Left forelimb (tissue), 1 donor: ENCODE results near the gene CD248.

ENCODE experiments used
- DNase-seq: peaks from one replicate; pipeline ENCODE4 v3.0.0-alpha.2; 2018; ENCODE audit warnings: low spot score

The CD248 gene

GRCh38 chr11:66341502-66342126, 24.8 kb upstream of the CD248 start:
- no peak for DNase-seq

DNA sequence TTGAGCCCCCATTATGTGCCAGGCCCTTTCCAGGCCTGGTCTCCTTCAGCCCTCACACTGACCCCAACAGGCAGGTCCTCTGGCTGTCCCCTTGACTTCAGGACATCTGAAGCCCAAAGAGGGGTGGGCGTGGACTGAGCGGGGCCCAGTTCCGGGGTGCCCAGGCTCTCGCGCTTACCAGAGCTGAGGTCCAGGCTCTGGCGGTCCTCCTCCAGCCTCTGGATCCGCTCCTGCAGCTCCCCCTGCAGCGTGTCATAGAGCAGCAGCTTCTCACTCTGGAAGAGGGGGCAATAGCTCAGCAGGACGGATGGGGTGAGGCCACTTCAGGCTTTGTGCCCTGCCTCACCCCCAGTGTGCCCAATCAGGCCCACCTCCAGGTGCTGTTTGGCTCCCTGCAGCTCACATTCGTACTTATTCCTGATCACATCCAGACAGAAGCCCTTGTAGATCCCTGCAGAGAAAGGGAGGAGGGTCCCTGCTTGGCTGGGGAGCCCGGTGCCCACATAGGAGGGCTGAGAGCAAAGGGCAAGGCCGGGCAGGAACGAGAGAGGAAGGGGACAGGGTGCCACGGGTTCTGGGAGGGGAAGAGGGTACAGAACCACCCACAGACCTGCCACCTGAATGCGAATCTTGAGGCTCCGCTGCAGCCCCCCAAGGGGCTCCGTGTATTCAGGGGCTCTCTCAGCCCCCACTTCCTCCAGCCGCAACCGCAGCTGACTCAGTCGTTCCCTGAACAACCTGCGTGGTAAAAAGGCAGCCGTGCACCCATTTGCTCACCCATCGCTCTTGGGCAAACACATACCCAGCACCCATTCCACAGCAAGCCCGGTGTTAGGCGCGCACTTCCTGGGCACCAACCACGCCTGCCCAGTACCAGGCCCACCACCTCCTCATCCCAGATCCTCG, 24.0 kb upstream of the CD248 start:
- no peak for DNase-seq

DNA sequence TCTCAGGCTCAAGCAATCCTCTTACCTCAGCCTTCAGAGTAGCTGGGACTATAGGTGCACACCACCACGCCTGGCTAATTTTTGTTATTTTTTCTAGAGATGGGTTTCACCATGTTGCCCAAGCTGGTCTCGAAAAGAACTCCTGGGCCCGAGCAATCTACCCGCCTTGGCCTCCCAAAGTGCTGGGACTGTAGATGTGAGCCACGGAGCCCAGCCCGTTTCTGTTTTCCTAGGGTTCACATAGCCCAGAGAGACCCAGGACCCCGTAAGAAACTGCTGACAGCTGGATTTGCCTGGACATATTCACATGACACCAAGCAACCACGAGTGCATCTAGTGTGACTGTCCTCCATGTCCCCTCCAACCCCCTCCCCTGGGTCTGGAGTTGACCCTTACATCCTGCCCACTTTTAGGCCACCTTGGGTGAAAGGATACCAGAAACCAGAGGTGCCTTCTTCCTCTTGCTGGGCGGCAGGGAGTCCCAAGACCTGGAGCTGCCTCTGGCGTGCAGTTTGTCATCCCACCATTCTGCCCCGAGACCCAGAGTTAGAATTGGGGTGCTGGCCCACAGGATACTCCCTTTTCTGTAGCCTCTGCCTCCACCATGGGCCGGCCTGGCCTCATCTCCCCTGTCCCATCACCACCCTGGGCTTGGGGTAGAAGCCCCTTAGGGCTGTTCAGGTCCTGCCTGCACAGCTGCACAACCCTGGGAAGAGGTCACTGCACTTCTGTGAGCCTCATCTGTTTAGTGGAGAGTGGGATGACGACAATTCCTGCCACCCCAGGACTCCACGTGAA, 23.0 kb upstream of the CD248 start:
- DNase-seq = no peak

GRCh38 chr11:66339162-66339675, 22.4 kb upstream of the CD248 start:
- DNase-seq = no peak

DNA sequence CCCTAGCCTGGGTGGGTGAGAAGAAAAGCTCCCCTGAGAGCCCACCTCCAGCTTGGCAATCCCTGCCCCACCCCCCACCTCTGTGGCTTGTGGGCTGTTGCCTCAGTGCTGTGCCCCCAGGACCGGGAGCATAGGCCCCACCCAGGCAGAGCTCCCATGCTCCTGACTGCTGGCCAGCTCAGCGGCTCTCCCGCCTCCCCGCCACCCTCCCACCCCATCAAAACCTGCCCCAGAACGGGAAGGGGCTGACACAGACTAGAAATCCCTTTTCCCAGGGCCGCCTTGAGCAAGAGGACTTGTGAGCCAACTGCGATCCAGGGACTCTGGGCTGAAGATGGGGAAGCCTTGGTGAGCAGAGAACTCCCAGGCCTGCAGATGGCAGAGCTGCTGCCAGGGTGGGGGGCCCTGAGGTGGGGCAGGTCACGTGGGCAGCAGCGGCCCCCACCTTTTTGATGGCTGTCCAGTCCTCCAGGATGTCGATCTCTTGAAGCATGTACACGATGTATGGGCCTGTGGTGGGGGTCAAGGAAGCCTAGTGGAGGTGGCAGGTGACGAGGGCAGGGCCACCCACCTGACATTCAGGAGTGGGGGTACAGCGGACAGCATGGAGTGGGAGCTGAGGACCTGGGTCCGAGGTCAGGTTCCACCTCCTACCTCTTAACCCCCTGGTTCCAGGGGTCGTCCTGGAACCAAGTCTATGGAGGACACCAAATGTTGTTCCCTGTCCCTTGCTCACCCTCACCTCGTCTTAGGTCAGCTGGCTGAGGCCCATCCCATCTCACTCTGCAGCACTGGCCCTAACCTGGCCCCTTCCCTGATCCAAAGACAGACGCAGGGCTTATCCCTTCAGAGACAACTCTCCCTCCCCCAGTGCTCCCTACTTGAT, 21.7 kb upstream of the CD248 start:
- DNase-seq = no peak

DNA sequence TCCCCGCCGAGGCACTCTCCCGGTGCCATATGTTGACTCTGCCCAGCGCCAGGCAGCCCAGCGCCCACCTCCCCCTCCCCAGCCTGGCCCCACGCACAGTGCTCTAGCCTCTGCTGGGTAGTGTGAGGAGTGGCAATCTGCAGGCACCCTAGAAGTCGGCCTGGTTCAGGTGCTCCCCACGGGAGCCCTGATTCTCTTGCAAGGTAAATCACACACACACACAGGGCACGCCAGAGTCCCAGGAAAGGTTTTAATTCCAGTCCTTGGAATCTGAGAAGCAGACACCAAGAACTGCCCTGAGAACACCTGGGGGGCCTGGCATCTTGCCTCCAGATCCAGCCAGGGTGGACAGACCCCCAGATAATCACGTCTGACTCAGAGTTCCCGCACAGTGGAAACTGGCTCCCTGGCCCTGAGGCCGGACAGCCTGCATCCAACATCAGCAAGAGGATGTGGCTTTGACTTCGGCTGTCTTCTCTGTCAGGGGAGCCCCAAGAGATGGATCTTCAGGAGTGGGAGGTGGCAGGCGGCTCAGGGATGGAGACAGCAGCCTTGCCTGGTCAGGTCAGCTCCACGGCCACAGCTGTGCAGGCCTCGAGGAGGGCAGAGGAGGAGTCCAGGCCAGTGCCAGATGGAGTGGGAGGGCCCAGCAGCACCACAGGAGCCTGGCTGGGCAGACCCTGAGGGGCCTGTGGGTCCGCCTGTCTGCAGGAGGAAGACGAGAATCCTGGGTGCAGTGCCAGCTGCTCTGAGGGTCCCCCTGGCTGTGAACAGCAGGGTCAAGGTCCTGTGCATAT, 20.5 kb upstream of the CD248 start:
- no peak for DNase-seq

GRCh38 chr11:66336234-66337102, 19.6 kb upstream of the CD248 start, which contains the start of gene RIN1:
Gene RIN1 (minus strand): TSS chr11:66336434. CDS start chr11:66336402, 32 bp downstream.
- DNase-seq = no peak

GRCh38 chr11:66335531-66336233, 18.8 kb upstream of the CD248 start:
- DNase-seq = no peak

DNA sequence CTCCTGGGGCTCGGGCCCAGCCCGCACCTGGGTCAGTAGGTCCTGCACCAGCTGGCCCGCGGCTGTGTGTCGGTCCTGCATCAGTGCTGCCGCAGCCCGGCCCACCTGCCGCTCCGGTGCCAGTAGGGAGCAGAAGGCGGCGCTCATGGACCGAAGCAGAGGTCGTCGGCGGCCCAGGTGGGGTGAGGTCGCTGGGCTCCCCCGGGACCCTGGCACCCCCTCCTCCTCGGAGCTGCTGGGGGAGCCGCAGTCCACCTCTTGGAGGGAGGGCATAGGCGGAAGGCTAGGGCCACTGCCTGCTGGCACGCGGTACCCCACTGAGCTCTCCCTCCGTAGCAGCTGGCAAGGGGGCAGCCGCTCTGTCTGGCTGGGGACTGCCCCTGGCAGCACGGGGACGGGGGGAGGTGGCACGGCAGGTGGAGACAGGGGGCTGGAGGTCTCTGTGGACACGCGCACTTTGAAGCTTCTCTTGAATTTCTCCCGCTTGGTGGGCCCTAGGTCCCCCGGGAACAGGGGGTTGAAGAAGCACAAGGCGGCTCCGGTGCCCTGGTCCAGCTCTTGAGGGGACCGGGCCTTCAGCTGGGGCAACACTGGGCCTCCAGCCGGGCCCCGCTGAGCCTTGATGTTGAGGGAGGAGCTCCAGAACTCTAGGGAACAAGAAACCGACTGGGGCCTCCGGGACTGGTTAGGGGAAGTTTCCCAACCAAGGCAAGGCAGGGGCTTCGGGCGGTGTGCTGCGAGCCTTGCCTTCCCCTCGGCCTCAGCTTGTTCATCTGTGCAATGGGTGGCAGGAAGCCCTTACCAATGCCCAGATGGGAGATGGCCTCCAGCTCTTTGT, 18.0 kb upstream of the CD248 start:
- no peak for DNase-seq

- no peak for DNase-seq
These were observed 17.2 kb upstream of the CD248 start for GRCh38 chr11:66333896-66334604.

DNA sequence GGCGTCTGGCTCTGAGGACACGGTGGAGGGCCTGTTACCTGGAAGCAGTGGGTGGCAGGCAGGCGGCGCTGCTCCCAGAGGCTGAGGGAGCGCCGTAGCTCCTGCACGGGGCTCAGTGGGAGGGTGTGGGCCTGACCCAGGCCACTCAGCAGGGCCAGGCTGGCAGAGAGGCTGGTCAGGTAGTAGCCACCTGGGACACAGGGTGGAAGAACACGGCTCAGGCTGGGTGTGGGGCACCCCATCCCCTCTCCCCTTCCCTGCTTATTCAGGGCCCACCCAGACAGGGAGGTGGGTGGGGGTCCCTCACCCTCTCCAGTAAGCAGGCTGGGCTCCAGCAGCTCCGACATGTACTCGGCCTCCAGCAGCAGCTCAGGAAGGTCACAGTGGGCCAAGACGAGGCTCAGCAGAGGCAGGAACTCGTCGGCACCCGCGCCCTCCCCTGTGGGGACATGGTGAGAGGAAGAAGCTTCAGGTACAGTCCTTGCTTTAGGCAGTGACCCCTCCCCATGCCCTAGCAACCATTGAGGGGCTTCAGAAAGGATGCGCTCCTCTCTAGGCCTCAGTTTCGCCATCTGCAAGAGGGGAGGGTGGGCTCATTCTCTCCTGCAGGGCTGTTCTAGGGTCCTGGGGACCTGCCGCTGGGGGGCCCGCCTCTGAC, 16.5 kb upstream of the CD248 start:
- no peak for DNase-seq

- DNase-seq = no peak
These were observed 15.8 kb upstream of the CD248 start for GRCh38 chr11:66332371-66333219.

DNA sequence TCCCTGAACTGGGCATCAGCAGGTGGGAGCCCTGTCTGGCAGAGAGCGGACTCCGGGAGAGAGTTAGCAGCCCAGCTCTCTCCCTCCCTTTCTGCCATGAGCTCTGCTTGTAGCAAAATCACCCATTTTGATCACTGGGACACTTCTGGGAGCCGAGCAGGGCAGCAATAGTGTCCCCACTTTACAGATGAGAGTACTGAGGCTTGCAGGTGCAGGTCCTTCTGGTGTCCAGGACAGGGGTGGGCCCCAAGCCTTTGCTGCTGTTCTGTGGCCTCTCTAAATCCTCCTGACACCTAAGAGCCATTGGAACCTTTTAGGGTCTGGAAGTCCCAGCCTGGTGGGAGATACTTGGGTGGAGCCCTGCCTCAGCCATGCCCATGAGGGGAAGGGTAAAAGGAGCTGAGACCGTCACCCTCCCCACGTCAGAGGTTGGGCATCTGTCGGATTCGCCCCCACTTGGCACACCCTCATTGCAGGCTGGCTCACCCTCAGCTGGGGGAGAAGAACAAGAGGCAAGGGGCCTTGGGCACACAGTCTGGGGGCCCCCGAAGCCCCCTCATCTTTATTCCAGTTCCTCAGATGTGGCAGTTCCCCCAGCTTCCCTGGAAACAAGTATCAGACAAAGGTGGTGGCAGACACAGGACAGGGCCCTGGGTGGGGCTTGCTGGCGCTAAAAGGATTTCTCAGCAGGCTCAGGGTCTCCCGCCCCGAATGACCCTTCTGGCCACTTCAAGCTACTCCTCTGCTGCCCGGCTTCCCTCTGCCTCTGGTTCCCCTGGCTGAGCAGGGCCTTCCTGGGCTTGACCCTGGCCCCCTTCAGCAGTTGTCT, 14.9 kb upstream of the CD248 start:
- no peak for DNase-seq

- DNase-seq = no peak
These were observed 14.1 kb upstream of the CD248 start for GRCh38 chr11:66330931-66331330.

DNA sequence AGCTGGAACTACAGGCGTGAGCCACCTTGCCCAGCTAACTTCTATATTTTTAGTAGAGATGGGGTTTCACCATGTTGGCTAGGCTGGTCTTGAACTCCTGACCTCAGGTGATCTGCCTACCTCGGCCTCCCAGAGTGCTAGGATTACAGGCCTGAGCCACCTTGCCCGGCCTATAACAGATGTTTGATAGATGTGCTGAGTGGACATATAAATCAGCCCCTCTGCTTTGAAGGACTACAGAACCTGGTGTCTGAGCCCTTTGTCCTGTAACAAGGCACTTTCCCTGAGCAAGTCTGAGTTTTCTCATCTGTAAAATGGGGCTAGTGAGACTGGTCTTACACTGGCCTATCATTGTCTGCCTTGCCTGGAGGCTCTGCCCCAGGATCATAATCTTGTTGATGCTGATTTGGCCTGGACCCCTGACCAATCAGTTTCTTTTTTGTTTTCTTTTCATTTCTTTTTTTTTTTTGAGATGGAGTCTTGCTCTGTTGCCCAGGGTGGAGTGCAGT, 12.4 kb upstream of the CD248 start:
- no peak for DNase-seq
